Aorta (tissue), 5 donors: ENCODE data around the gene PPP1R27. TPM values are rescaled to one million over a fixed set of nuclear protein-coding genes. Genes with fewer than 3 reads are reported as not detected.

Experiments used
- ATAC-seq: fragments of 200-7000 bp; cut with Tn5 transposase; one replicate; pipeline ENCODE4 v1.9.1; 2022; ENCODE audit warnings: moderate library complexity; ENCODE audit not compliant: low FRiP score
- DNase-seq, 2 donors: peaks; one replicate each; pipeline ENCODE4 v3.0.0-alpha.2; 2020
- H3K27ac ChIP-seq, 2 donors: one replicate each; pipeline ENCODE4 v1.5.1; 2013; ENCODE audit warnings: low read length in 2 of 2, mild to moderate bottlenecking in 2 of 2, moderate library complexity in 2 of 2, control low read depth in 1 of 2, inconsistent platforms in 1 of 2, low read depth in 1 of 2
- H3K27me3 ChIP-seq, 2 donors: one replicate each; pipeline ENCODE4 v1.6.1; 2013; ENCODE audit warnings: control low read depth in 1 of 2, low read length in 1 of 2, mild to moderate bottlenecking in 1 of 2, moderate library complexity in 1 of 2; ENCODE audit not compliant: insufficient read depth in 2 of 2, control insufficient read depth in 1 of 2
- H3K36me3 ChIP-seq, 2 donors: one replicate each; pipeline ENCODE4 v1.6.1; 2013; ENCODE audit warnings: control low read depth in 1 of 2, low read length in 1 of 2, mild to moderate bottlenecking in 1 of 2; ENCODE audit not compliant: insufficient read depth in 2 of 2, control insufficient read depth in 1 of 2
- H3K4me1 ChIP-seq, 2 donors: one replicate each; pipeline ENCODE4 v1.6.1; 2013; ENCODE audit warnings: low read length in 2 of 2, control low read depth in 1 of 2, mild to moderate bottlenecking in 1 of 2, moderate library complexity in 1 of 2; ENCODE audit not compliant: insufficient read depth in 2 of 2, control insufficient read depth in 1 of 2
- H3K4me3 ChIP-seq, 2 donors: one replicate each; pipeline ENCODE4 v1.5.1; 2013; ENCODE audit warnings: low read length in 2 of 2, control low read depth in 1 of 2, mild to moderate bottlenecking in 1 of 2
- H3K9me3 ChIP-seq: one replicate; pipeline ENCODE4 v1.6.1; 2013; ENCODE audit warnings: mild to moderate bottlenecking, low read length; ENCODE audit not compliant: control insufficient read depth
- WGBS, 2 donors: extraction: QIAGEN DNeasy Blood & Tissue Kit; methylation state at CpG; one replicate each; pipeline ENCODE4 v1.1.7; 2013; 5-methylcytosine and 5-hydroxymethylcytosine counted together
- intact Hi-C, 2 donors: fragments of 100-400 bp; cut with DNase I; formaldehyde crosslinking; loops; one replicate each; pipeline versions ENCODE4 v1.14.2 to v1.15.0; 2022
- polyA plus RNA-seq, 2 donors: library from polyadenylated mRNA; stranded (reverse); fragments of 200-250 nt; gene quantifications; one replicate each; pipeline ENCODE4 v1.2.3, GENCODE V29; 2013
- total RNA-seq, 2 donors: library from RNA; stranded (reverse); fragmentation: NEBNext Ultra II Directional; extraction: Animal tissue kit (Norgen Biotek cat#: 25700); gene quantifications; one replicate each; pipeline ENCODE4 v1.2.1, GENCODE V29; 2021
- donor health status: healthy with polysubstance abuse.
- donor health status: Bipolar disorder and iron deficiency.
- donor health status: DM: no; HTN: no; CAD: no.
- donor health status: DM: no; HTN: no; CAD: no.
- donor health status: DM: yes; HTN: yes; CAD: no.

PPP1R27 gene
- total and polyA plus RNA-seq, 4 donors, result 0.41 TPM; not detected in 3

GRCh38 chr17:81810892-81811704, 23.8 kb downstream of the PPP1R27 start:
- Histone ChIP-seq H3K27me3 (no peaks in the 10 kb centered on the region), H3K4me1 (no peaks in the 10 kb centered on the region), H3K27ac (no peak overlapping the region), H3K36me3 (no peaks in the 10 kb centered on the region), H3K4me3 (no peak overlapping the region), H3K9me3 (no peaks in the 10 kb centered on the region)
- intact Hi-C loops, result no loop called here
- ATAC-seq (no peak), DNase-seq (no peak)
- WGBS, 2 donors, result 85 to 86% methylated on average over 42 of the region's 42 CpGs

- Histone ChIP-seq H3K4me1 (no peaks in the 10 kb centered on the region), H3K36me3 (no peaks in the 10 kb centered on the region), H3K27ac (no peak overlapping the region), H3K27me3 (no peaks in the 10 kb centered on the region), H3K9me3 (no peaks in the 10 kb centered on the region), H3K4me3 (no peak overlapping the region)
- no peak for ATAC-seq
- no peak for DNase-seq
- intact Hi-C loops, result no loop called here
- 80 to 87% methylated on average over 7 to 8 of the region's 8 CpGs for WGBS, 2 donors
These were observed 24.4 kb downstream of the PPP1R27 start for GRCh38 chr17:81810476-81810875.

DNA sequence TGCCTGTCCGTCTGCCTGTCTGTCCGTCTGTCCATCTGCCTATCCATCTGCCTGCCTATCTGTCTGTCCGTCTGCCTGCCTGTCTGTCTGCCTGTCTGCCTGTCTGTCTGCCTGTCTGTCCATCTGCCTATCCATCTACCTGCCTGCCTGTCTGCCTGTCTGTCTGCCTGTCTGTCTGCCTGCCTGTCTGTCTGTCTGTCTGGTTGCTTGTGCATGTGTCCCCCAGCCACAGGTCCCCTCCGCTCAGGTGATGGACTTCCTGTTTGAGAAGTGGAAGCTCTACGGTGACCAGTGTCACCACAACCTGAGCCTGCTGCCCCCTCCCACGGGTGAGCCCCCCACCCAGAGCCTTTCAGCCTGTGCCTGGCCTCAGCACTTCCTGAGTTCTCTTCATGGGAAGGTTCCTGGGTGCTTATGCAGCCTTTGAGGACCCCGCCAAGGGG, 25.3 kb downstream of the PPP1R27 start:
- ATAC-seq (no peak), DNase-seq (no peak)
- no peaks in the 10 kb centered on the region for H3K9me3 ChIP-seq
- H3K27me3 ChIP-seq, result no peaks in the 10 kb centered on the region
- H3K27ac ChIP-seq, result no peak overlapping the region
- intact Hi-C loops, result no loop called here
- 78 to 79% methylated on average over 7 of the region's 7 CpGs for WGBS, 2 donors
- no peak overlapping the region for H3K4me3 ChIP-seq
- no peaks in the 10 kb centered on the region for H3K36me3 ChIP-seq
- no peaks in the 10 kb centered on the region for H3K4me1 ChIP-seq

GRCh38 chr17:81808778-81809555, 25.9 kb downstream of the PPP1R27 start:
- Histone ChIP-seq H3K36me3 (no peaks in the 10 kb centered on the region), H3K27me3 (no peaks in the 10 kb centered on the region)

GRCh38 chr17:81807839-81808238, 27.0 kb downstream of the PPP1R27 start:
- no peaks in the 10 kb centered on the region for H3K36me3 ChIP-seq
- H3K4me3 ChIP-seq, result no peak overlapping the region
- 42 to 43% methylated on average over 12 to 13 of the region's 13 CpGs for WGBS, 2 donors
- no peaks in the 10 kb centered on the region for H3K4me1 ChIP-seq
- ATAC-seq (no peak), DNase-seq (no peak)
- no peak overlapping the region for H3K27ac ChIP-seq
- H3K27me3 ChIP-seq, result no peaks in the 10 kb centered on the region
- intact Hi-C loops, result no loop called here
- no peaks in the 10 kb centered on the region for H3K9me3 ChIP-seq

More at GRCh38 chr17:81808778-81809555, 25.9 kb downstream of the PPP1R27 start:
- no peaks in the 10 kb centered on the region for H3K4me1 ChIP-seq
- H3K27ac ChIP-seq, result no peak overlapping the region
- WGBS, 2 donors, result 75 to 77% methylated on average over 20 of the region's 20 CpGs
- ATAC-seq (no peak), DNase-seq (no peak)
- no peaks in the 10 kb centered on the region for H3K9me3 ChIP-seq
- H3K4me3 ChIP-seq, result no peak overlapping the region
- intact Hi-C loops, result no loop called here

DNA sequence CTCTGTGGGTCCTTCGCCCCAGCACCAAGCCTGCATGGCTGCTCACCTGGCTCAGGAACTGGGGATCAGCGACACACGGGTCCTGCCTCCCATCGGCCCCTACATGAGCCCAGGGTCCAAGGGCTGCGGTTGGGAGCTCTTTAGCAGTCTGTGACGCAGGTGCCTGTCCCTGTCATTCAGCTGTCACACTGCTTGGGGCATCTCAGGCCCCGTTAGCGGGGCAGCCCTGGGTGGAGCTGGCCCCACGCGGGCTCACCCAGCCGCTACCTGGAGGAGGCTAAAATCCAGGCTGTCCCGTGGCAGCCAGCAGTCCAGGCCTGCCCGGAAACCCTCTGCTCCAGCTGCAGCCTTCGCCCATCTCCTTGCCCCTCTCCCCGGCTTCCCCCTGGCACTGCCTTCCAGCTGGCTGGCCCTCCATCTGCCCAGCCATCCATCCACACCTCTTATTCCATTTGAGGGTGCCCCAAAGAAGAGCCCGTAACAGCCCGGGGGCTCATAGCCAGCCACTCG, 27.6 kb downstream of the PPP1R27 start:
- Histone ChIP-seq H3K4me3 (no peak overlapping the region), H3K4me1 (no peaks in the 10 kb centered on the region), H3K27me3 (no peaks in the 10 kb centered on the region), H3K36me3 (no peaks in the 10 kb centered on the region), H3K27ac (no peak overlapping the region), H3K9me3 (no peaks in the 10 kb centered on the region)
- DNase-seq (no peak), ATAC-seq (no peak)
- 54 to 60% methylated on average over 18 of the region's 18 CpGs for WGBS, 2 donors
- intact Hi-C loops, result no loop called here

GRCh38 chr17:81806461-81807209, 28.2 kb downstream of the PPP1R27 start:
- DNase-seq (no peak), ATAC-seq (no peak)
- Histone ChIP-seq H3K4me1 (no peaks in the 10 kb centered on the region), H3K27me3 (no peaks in the 10 kb centered on the region), H3K36me3 (no peaks in the 10 kb centered on the region), H3K27ac (no peak overlapping the region), H3K4me3 (no peak overlapping the region), H3K9me3 (no peaks in the 10 kb centered on the region)
- 19 to 22% methylated on average over 23 of the region's 23 CpGs for WGBS, 2 donors
- intact Hi-C loops, result no loop called here

GRCh38 chr17:81805707-81806460, 29.0 kb downstream of the PPP1R27 start:
- Histone ChIP-seq H3K36me3 (no peaks in the 10 kb centered on the region), H3K9me3 (no peaks in the 10 kb centered on the region), H3K4me3 (no peak overlapping the region), H3K4me1 (no peaks in the 10 kb centered on the region), H3K27me3 (no peaks in the 10 kb centered on the region), H3K27ac (no peak overlapping the region)
- DNase-seq (no peak), ATAC-seq (no peak)
- 57 to 68% methylated on average over 18 of the region's 18 CpGs for WGBS, 2 donors
- intact Hi-C loops, result no loop called here
